Measurements from ENCODE around the gene RXFP4.
A peak's percentile ranks its signal among the peaks of the same experiment; 100 is the strongest.
"Not testable (repeated sequence)": the region's sequence is repeated elsewhere in the genome, so short reads cannot be mapped to it uniquely, and the experiment has no call there.

RXFP4 gene

GRCh38 chr1:155930725-155931124 is 10.7 kb upstream of the RXFP4 start:
- not testable (repeated sequence) for DNase-seq (ENCODE audit: low read depth in 3 of 3)

- no peak for DNase-seq (ENCODE audit: low read depth in 3 of 3)
Observed at GRCh38 chr1:155931332-155932038, 10.0 kb upstream of the RXFP4 start.

- DNase-seq (ENCODE audit: low read depth in 3 of 3): no peak
Observed at GRCh38 chr1:155932081-155932480, 9.4 kb upstream of the RXFP4 start.

- DNase-seq (ENCODE audit: low read depth in 3 of 3): no peak
Observed at GRCh38 chr1:155932487-155932886, 9.0 kb upstream of the RXFP4 start.

- no peak for DNase-seq (ENCODE audit: low read depth in 3 of 3)
Observed at GRCh38 chr1:155933591-155934096, 7.8 kb upstream of the RXFP4 start.

- DNase-seq (ENCODE audit: low read depth in 3 of 3): peak; percentile 75 to 88 (median 85)
Observed at GRCh38 chr1:155934097-155934935, 7.1 kb upstream of the RXFP4 start, which contains the start of gene KHDC4. TSS of gene KHDC4 (minus strand) at chr1:155934413. CDS start at chr1:155934373, 40 bp downstream.

- no peak for DNase-seq (ENCODE audit: low read depth in 3 of 3)
Observed at GRCh38 chr1:155934936-155935590, 6.4 kb upstream of the RXFP4 start.

- DNase-seq (ENCODE audit: low read depth in 3 of 3): no peak
Observed at GRCh38 chr1:155938220-155938627, 3.2 kb upstream of the RXFP4 start.

GRCh38 chr1:155940482-155940992 is 901 bp upstream of the RXFP4 start:
- no peak for DNase-seq (ENCODE audit: low read depth in 3 of 3)

GRCh38 chr1:155941845-155942531 is 550 bp downstream of the RXFP4 start:
- no peak for DNase-seq (ENCODE audit: low read depth in 3 of 3)

GRCh38 chr1:155942578-155943141 is 1.2 kb downstream of the RXFP4 start:
- DNase-seq (ENCODE audit: low read depth in 3 of 3): no peak

GRCh38 chr1:155944444-155944799 is 3.0 kb downstream of the RXFP4 start:
- no peak for DNase-seq (ENCODE audit: low read depth in 3 of 3)

GRCh38 chr1:155946633-155947219 is 5.3 kb downstream of the RXFP4 start:
- no peak for DNase-seq (ENCODE audit: low read depth in 3 of 3)

- DNase-seq (ENCODE audit: low read depth in 3 of 3): no peak
Observed at GRCh38 chr1:155947292-155947691, 5.9 kb downstream of the RXFP4 start.

GRCh38 chr1:155947741-155948140 is 6.3 kb downstream of the RXFP4 start:
- no peak for DNase-seq (ENCODE audit: low read depth in 3 of 3)

- DNase-seq (ENCODE audit: low read depth in 3 of 3): no peak
Observed at GRCh38 chr1:155950829-155951228, 9.4 kb downstream of the RXFP4 start.

- no peak for DNase-seq (ENCODE audit: low read depth in 3 of 3)
Observed at GRCh38 chr1:155951753-155952504, 10.5 kb downstream of the RXFP4 start.

- no peak for DNase-seq (ENCODE audit: low read depth in 3 of 3)
Observed at GRCh38 chr1:155952505-155952890, 11.1 kb downstream of the RXFP4 start.

GRCh38 chr1:155954645-155955044 is 13.2 kb downstream of the RXFP4 start:
- no peak for DNase-seq (ENCODE audit: low read depth in 3 of 3)

GRCh38 chr1:155957411-155957915 is 16.0 kb downstream of the RXFP4 start:
- DNase-seq (ENCODE audit: low read depth in 3 of 3): no peak
